ES-I3 (cell line): ENCODE results near the gene CFAP97D1.

Experiments used
- H3K36me3 ChIP-seq: 2 replicates; pipeline ENCODE4 v1.6.1; 2013; ENCODE audit warnings: mild to moderate bottlenecking, low read length, control low read depth, moderate library complexity; ENCODE audit not compliant: insufficient read depth
- H3K4me1 ChIP-seq: 2 replicates; pipeline ENCODE4 v1.6.1; 2013; ENCODE audit warnings: mild to moderate bottlenecking, control low read depth, low read length; ENCODE audit not compliant: insufficient read depth
- H3K9ac ChIP-seq: 2 replicates; pipeline ENCODE4 v1.6.1; 2013; ENCODE audit warnings: low read depth, mild to moderate bottlenecking, low read length, moderate library complexity
- H3K9me3 ChIP-seq: 2 replicates; pipeline ENCODE4 v1.6.1; 2013; ENCODE audit warnings: mild to moderate bottlenecking, low read length, moderate library complexity; ENCODE audit not compliant: control insufficient read depth, insufficient read depth

The CFAP97D1 gene

DNA sequence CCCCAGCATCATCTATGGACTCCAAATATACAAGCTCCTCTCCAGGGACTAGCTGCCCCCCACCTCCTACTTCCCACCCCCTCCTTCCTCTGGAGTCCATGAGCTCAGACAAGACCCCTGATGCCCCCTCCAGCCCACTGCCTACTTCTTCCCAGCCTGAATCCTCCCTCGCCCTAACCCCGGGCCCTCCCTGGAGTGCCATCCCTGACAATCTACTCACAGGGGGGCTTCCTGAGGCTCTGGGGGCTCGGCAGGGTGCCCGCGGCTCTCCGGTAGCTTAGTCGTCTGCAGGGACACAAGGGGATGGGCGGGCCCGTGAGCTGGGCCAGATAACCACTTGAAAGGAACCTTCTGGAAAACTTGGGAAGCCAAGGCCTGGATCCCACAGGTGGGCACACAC is 37.6 kb downstream of the CFAP97D1 start:
- Histone ChIP-seq H3K4me1 (peaks cover 10% of the 10 kb centered on the region), H3K36me3 (no peaks in the 10 kb centered on the region), H3K9me3 (no peaks in the 10 kb centered on the region), H3K9ac (no peak overlapping the region)

DNA sequence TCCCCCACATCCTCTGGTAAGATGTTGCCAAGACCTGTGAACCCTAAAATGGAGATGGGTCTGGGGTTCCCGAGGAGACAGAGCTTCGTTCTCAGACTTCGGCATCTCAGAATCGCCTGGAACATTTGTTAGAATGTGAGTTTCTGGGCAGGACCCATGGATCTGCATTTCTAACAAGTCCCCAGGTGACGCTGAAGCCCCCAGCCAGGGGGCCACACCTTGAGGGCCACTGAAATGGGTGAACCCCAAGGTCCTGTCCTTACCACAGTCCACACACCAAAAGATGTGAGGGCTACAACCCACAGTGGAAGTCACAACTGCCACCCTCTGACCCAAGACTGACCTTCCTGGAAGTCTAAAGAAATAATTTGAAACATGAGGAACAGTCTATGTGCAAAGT is 38.7 kb downstream of the CFAP97D1 start:
- peaks cover 6% of the 10 kb centered on the region for H3K4me1 ChIP-seq
- H3K9me3 ChIP-seq = no peaks in the 10 kb centered on the region
- no peaks in the 10 kb centered on the region for H3K36me3 ChIP-seq
- no peak overlapping the region for H3K9ac ChIP-seq

DNA sequence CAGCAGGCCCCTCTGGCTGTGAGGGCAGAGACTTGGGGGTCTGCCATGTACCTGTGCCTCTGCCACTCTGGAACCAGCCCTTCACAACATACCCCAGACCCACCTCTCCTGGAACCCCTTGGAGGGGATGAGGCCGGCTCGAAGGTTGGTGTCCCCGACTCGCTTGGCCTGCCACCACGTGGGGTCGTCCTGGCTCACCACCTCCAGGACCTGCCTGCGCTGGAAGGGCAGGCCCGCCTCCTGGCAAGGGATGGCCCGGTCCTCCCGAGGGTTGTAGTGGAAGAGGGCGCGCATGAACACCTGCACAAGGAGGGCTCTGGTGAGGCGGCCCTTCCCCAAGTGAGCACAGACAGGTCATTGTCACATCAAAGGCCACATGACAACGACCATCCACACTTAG is 40.5 kb downstream of the CFAP97D1 start:
- H3K9ac ChIP-seq = no peak overlapping the region
- H3K36me3 ChIP-seq = no peaks in the 10 kb centered on the region
- H3K4me1 ChIP-seq = no peaks in the 10 kb centered on the region
- no peaks in the 10 kb centered on the region for H3K9me3 ChIP-seq

- Histone ChIP-seq H3K36me3 (no peaks in the 10 kb centered on the region), H3K4me1 (peaks cover 5% of the 10 kb centered on the region; the same call in 1 of the 2 replicates), H3K9me3 (no peaks in the 10 kb centered on the region), H3K9ac (no peak overlapping the region)
These were observed 42.4 kb downstream of the CFAP97D1 start for GRCh38 chr17:43822570-43823190.

GRCh38 chr17:43823350-43824084 is 43.3 kb downstream of the CFAP97D1 start:
- Histone ChIP-seq H3K9ac (no peak overlapping the region), H3K36me3 (no peaks in the 10 kb centered on the region), H3K9me3 (no peaks in the 10 kb centered on the region), H3K4me1 (peaks cover 5% of the 10 kb centered on the region; the same call in 1 of the 2 replicates)

DNA sequence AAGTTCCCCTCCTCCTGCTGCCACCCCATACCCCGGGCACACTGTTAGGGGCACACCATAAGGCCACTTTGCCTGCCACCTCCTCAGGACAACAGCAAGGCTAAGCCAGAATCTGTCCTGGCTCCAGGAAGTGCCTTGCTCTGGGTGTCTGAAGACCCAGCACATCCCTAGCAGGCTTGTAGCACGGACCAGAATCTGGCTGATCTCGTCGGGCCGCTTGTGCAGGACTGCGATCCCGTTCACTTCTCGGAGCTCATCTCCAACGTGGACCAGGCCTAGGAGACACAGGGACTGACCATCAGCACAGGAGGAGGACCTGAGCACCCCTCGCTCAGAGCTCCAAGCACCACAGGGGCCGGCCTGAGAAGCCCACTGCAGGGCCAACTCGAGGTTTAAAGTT is 45.3 kb downstream of the CFAP97D1 start:
- Histone ChIP-seq H3K9me3 (no peaks in the 10 kb centered on the region), H3K4me1 (peaks cover 5% of the 10 kb centered on the region; the same call in 1 of the 2 replicates), H3K9ac (no peak overlapping the region), H3K36me3 (no peaks in the 10 kb centered on the region)

GRCh38 chr17:43826206-43826605 is 46.0 kb downstream of the CFAP97D1 start:
- Histone ChIP-seq H3K36me3 (no peaks in the 10 kb centered on the region), H3K9me3 (no peaks in the 10 kb centered on the region), H3K4me1 (peaks cover 9% of the 10 kb centered on the region), H3K9ac (no peak overlapping the region)

DNA sequence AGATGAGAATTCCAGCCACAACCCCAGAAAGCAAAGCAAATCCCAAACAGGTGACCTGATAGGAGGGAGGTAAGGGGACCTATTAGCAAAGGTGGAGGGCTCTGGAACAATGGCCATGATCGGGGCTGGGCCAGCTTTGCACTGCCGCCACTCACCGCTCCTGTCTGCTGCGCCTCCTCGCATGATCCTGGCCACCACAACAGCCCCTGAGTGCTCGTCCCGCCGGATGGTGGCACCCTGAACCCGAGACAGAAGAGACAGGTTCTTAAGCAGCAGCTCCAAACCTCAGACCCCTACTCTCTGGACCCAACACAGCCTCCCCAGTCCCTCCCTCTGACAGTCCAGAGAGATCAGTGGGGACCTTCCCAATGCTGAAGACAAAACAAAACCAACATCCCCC is 47.4 kb downstream of the CFAP97D1 start:
- H3K4me1 ChIP-seq = peaks cover 14% of the 10 kb centered on the region
- H3K9me3 ChIP-seq = no peaks in the 10 kb centered on the region
- H3K36me3 ChIP-seq = no peaks in the 10 kb centered on the region
- no peak overlapping the region for H3K9ac ChIP-seq

DNA sequence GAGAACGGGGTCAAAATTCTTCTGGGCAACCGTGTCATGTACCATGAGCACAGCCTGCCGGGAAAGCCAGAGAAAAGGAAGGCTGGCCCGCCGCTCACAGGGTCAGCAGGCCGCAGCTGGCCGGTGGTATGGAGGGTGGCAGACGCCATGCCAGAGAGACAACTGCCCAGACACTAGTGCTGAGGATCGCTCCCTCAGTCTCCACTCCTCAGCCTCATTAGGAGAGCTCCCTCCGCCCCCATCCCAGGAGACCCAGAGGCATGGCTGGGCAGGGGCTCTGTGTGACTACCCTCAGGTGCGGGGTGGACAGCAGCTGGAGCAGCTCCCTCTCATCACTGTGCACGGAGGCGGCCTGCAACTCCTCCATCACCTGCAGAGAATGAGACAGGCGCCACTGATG is 49.5 kb downstream of the CFAP97D1 start:
- Histone ChIP-seq H3K9me3 (peaks cover 5% of the 10 kb centered on the region; the same call in 1 of the 2 replicates), H3K4me1 (peaks cover 14% of the 10 kb centered on the region), H3K9ac (no peak overlapping the region), H3K36me3 (no peaks in the 10 kb centered on the region)

GRCh38 chr17:43830510-43831140 is 50.4 kb downstream of the CFAP97D1 start:
- H3K4me1 ChIP-seq = peaks cover 14% of the 10 kb centered on the region
- H3K9me3 ChIP-seq = peaks cover 5% of the 10 kb centered on the region; the same call in 1 of the 2 replicates
- H3K36me3 ChIP-seq = no peaks in the 10 kb centered on the region
- H3K9ac ChIP-seq = no peak overlapping the region

DNA sequence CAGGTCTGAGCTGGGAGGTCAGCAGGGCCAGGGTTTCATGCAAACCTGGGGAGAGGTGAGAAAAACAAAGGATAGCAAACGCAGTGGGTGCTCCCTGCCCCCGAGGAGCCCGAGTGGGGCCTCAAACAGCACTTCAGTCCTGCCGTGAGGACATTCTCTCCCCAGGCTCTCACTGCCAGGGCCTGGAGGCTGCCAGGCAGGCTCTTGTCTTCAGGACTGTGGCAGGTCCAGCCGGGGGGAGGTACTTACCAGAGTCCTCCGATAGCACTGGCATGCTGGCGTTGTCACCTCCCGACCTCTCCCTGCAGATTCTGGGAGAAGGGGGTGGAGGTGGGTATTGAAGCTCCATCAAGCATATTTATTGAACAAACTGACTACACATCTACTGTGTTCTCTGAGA is 51.4 kb downstream of the CFAP97D1 start:
- Histone ChIP-seq H3K4me1 (peaks cover 9% of the 10 kb centered on the region; the same call in 1 of the 2 replicates), H3K9ac (no peak overlapping the region), H3K9me3 (peaks cover 5% of the 10 kb centered on the region; the same call in 1 of the 2 replicates), H3K36me3 (no peaks in the 10 kb centered on the region)

DNA sequence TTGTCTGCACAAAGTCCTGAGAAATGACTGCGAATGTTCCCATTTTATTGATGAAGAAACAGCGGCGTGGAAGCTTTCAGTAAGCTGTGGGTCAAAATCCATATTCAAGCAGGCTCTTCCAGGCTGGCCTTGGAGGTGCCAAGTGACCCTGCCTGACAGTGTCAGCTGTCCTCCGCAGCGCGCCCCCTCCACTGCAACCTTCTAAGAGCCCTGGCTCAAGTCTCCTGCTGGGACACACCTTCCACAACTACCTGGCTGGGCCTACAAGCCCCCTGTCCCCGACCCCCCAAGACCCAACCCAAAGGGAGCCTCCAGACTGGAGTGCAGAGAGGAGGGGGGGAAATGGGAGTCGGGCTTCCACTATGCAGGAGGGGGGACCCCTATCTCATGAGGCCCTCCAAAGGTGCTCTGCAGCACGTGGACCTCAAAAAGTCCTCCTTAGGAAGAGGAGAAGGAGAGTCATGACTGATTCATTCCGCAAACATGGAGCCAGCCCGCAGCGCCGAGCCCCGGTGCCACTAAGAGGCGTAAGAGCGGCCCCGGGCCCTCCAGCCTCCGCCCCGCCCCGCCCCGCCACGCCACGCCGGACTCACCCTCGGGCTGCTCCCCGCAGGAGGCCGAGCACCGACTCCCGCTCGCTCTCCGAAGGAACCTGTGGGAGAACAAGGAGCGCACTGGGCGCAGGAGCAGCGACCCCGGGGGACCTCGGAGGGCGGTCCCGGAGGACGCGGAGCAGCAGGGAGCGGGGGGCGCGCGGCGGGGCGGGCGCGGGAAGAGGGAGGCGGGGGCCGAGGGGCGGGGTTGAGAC is 52.1 kb downstream of the CFAP97D1 start:
- Histone ChIP-seq H3K9me3 (peaks cover 5% of the 10 kb centered on the region; the same call in 1 of the 2 replicates), H3K4me1 (peaks cover 9% of the 10 kb centered on the region; the same call in 1 of the 2 replicates), H3K9ac (peak overlapping the region; percentile 91; the same call in 1 of the 2 replicates), H3K36me3 (no peaks in the 10 kb centered on the region)

- H3K9ac ChIP-seq = peak within 1 kb of the TSS; percentile 91
- peaks cover 9% of the 10 kb centered on the region; the same call in 1 of the 2 replicates for H3K4me1 ChIP-seq
- no peaks in the 10 kb centered on the region for H3K36me3 ChIP-seq
- peaks cover 5% of the 10 kb centered on the region; the same call in 1 of the 2 replicates for H3K9me3 ChIP-seq
These were observed 53.0 kb downstream of the CFAP97D1 start, which contains the start of gene MPP3 for GRCh38 chr17:43832976-43833829. Gene MPP3 (minus strand): TSS chr17:43833146. CDS start chr17:43831906, 1,240 bp downstream.
